GM18868 (cell line): ENCODE measurements around the gene TEX48.

ENCODE experiments used
- ATAC-seq: cut with Tn5 transposase; IDR thresholded peaks from one replicate; pipeline ENCODE4 v1.9.1; 2021; ENCODE audit warnings: mild to moderate bottlenecking, moderate library complexity; ENCODE audit not compliant: unreplicated experiment

TEX48 gene

GRCh38 chr9:114626415-114627020, 55.5 kb downstream of the TEX48 start:
- ATAC-seq = no peak

GRCh38 chr9:114624677-114625076, 57.3 kb downstream of the TEX48 start:
- no peak for ATAC-seq

- no peak for ATAC-seq
Measured at GRCh38 chr9:114621975-114622609, 59.9 kb downstream of the TEX48 start.

DNA sequence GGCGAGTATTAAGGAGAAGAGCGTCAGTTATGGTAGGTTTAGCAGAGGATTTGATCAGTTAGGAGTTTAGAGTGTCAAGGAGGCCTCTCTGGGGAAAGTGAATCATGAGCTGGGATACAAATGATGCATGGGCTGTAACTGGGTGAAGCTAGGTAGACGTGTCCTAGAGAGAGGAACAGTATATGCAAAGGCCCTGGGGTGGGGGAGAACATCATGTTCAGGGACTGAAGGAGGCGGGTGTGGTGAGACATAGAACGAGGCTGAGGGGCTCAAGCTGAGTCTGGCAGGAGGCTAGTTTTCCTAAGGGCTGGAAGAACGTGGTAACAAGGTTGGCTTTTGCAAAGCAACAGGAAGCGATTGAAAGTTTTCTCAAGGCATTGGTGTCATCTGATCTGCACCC, 60.4 kb downstream of the TEX48 start:
- ATAC-seq = no peak

- peak; percentile 54 for ATAC-seq
Measured at GRCh38 chr9:114619191-114619761, 62.7 kb downstream of the TEX48 start.

DNA sequence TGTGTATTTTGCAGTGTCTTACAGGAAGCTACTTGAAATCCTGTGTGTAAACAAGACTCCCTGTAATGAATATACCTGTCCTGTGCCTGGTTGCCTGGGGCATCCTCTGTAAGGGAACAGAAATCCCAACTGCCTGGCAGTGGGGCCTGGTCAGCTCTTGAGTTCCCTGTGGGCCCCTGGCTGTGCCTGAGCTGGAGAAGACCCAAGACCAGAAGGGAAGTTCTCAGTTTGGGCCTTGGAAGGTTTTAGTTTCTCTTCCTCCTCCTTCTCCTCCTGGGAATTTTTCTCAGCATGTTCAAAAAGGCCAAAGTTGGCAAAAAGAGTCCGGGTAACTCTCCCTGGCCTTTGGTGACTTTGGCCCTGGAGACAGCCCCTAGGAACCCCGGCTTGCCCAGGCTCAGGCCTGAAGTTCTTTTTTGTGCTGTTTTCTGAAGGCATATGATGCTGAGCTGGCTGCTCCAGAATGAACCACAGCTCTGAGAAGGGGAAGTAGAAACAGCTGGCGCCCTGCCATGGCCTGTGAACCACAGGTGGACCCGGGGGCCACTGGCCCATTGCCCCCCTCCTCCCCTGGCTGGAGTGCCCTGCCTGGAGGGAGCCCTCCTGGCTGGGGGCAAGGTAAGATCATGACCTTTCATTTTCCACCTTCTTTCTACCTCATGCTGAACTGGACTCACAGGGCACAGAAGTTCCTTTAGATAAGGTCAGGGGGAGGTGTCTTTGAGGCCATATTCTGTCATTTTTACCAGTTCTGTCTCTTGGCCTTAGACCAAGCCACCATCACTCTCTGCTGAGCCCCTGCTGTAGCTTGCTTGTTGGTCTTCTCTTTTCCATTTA, 65.1 kb downstream of the TEX48 start:
- peak; percentile 74 for ATAC-seq
